Glomerular visceral epithelial cell (primary cell): ENCODE data around the gene TNRC18.

Experiments used
- DNase-seq: peaks from one replicate; pipeline ENCODE4 v3.0.0-alpha.2; 2016; ENCODE audit errors: extremely low spot score

Gene TNRC18

GRCh38 chr7:5404421-5404826 lies 19.2 kb downstream of the TNRC18 start:
- no peak for DNase-seq

- DNase-seq = no peak
These were observed 20.2 kb downstream of the TNRC18 start for GRCh38 chr7:5403442-5403841.

DNA sequence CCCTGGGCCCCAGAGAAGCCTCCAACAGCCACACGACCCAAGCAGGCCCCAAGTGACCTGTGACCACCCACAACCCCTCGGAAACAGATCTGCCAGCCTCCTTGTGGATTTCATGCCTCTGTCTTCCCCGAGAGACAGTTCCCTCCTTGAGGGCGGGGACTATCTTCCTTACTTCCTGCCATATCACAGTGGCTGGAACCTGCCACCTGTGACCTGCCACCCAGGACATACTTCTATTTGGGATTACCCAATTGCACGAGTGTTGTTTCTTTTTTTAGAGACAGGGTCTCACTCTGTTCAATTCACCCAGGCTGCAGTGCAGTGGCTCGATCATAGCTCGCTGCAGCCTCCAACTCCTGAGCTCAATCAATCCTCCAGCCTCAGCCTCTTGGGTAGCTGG lies 25.9 kb downstream of the TNRC18 start:
- no peak for DNase-seq

DNA sequence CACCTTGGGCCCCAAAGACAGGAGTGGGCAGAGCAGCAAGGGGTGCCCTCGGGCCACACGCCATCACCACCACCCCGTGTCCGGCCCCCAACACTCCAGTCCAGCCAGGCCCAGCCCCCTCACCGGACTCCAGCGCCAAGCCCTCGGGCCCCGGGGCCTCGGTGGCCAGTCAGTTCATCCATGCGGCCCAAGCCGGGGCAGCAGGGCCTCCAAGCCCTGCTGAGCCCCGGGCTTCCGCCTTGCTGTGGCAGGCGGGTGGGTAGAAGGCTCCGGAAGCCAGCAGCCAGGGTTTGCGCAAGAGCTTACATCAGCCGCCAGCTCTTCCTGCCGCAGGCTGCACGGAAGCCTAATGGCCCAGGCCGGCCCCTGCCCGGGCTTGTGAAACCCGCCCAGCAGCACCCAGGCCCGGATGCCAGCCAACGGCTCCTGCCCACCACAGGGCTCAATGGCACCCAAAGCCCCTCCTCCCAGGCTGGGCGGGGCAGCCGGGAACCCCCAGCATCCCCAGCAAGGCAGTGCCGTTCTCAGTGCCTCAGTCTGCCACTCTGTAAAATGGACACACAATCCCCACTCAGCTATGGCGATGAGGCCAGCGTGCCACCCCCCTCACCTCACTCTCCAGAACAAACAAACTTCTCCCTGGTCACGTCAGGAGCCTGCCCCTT lies 26.5 kb downstream of the TNRC18 start:
- DNase-seq = no peak

DNA sequence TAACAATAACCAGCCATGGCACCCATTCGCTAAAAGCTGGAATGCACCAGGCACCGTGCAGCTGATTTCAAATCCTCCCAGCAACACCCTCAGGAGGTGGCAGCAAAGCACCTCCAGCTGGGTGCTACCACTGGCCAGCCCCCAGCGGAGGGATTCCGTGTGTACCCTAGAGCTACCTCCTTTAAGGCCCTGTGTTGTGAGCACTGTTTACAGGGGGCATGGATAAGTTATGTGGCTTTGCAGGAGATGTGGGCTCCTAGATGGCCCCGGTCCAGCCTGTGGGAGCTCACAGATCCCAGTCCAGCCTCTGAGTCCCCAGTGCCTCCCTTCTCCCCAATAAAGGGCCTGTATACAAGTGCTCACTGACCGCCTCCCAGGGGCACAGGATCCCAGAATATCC lies 27.1 kb downstream of the TNRC18 start:
- no peak for DNase-seq

- DNase-seq = no peak
These were observed 28.4 kb downstream of the TNRC18 start for GRCh38 chr7:5395246-5395645.

DNA sequence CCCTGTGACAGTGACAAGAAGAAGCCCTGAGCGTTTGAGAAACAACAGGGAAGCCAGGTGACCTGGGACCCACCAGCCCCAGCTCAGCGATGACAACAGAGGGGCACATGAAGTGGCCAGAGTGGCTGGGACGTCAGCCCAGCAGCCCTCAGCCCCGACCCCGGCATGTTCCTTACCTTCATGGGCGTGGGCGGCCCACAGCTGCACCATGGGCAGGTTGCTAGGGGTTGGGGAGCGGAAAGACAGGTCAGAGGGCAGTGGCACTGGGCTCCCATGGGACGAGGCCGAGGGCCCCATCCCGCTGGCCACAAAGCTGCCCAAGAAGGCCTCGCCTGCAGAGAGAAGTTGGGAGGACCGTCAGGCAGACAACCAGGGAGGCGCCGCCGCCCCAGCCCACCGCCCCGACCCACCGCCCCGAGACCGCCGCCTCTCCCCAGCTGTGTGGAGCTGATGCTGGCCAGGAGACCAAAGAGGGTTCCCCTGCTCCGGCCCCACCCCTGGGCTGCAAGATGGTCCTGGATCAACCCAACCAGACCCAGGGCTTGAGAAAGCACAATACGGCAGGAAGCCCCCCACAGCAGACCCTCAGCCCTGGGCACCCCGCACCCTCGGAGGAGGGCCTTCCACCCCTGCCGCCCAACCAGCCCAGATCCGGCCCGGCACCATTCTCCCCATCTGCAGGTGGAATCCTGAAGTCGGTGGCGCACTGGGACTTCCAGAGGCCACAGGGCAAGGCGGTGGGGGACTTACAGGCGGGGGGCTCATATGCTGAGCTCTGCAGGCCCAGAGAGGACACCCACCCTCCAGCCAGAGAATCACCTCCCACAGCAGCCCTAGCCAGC lies 29.1 kb downstream of the TNRC18 start:
- no peak for DNase-seq

DNA sequence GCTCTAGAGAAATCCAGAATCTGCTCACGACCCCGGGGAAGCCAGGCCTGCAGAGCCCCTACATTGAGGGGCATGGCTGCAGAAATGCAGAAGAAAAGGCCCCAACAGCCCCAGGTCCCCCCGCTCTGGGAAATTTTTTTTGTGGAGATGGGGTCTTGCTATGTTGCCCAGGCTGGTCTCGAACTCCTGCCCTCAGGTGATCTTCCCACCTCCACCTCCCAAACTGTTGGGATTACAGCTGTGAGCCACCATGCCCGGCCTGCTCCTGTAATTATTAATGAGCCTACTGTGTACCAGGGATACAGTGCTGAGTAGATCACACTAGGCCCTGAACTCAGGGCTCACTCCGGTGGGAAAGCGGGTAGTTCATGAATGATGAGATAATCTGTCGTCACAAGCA lies 29.9 kb downstream of the TNRC18 start:
- no peak for DNase-seq

DNA sequence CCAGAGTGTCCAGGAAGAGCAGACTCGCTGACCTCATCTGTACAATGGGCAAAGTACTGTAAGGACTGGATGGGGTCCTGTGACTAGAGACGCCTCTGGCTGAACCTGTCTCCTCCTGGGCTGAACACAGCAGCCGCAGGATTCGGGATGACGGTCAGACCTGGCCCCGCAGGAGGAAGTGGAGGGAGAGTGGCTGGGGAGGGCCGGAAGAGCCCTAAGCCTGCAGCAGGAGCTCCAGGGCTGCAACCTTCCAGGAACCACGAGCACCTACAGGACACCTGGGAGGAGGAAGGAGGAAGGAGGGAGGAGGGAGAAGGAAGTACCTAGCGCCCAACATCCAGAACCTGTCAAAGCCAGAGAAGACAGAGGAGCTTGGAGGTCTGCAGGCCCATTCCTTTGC lies 30.3 kb downstream of the TNRC18 start:
- no peak for DNase-seq

GRCh38 chr7:5390918-5391317 lies 32.7 kb downstream of the TNRC18 start:
- DNase-seq = no peak

DNA sequence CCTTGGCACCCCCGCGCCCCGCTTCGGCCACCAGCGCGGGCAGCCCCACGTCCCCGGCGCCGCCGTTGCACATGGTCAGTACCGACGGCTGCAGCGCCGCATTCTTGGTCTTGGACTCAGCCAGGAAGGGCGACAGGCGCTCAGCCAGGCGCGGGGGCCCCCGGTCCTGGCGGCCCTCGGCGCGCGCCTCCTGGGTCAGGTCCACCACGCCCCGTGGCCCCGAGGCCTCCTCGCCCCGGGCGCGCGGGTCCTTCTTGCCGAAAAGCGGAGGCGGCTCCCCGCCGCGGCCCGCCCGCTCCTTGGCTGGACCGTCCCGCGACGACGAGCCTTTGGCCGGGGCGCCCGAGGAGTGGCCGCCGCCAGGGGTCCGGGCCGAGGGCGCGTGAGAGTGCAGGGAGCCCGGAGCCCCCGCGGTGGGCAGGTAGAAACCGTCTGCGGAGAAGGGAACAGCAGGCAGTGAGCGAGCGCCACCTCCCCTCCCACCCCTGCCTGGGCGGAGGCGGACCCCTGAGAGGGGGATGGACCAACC lies 34.7 kb downstream of the TNRC18 start:
- no peak for DNase-seq

DNA sequence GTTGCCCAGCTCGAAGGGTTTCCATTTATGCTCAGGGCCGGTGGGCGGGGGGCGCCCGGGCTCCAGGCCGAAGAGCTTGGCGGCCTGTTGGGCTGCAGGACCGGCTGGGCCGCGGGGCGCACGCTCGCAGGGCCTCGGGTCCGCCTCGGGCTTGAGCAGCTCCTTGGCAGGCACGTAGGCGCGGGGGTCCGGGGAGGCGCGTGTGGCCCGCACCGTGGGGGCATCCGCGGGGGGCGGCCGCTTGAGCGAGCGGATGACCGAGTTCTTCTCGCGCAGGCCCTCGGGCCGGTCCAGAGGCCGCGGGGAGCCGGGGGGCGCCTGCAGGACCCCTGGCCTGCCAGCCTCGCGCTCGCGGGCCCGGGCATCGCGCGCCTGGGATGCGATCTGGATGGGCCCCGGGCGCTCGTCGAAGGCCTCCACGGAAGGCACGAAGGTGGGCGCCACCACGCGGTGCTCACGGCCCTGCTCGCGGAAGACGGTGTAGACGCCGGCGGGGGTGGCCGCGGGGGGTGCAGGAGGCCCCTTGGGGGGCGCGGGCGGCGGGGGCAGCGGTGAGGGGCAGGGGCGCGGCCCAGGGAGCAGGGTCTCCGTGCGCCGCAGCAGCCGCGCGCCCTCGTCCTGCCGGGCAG lies 35.2 kb downstream of the TNRC18 start:
- no peak for DNase-seq

- no peak for DNase-seq
These were observed 35.9 kb downstream of the TNRC18 start for GRCh38 chr7:5387711-5388245.

GRCh38 chr7:5384618-5385017 lies 39.0 kb downstream of the TNRC18 start:
- no peak for DNase-seq

DNA sequence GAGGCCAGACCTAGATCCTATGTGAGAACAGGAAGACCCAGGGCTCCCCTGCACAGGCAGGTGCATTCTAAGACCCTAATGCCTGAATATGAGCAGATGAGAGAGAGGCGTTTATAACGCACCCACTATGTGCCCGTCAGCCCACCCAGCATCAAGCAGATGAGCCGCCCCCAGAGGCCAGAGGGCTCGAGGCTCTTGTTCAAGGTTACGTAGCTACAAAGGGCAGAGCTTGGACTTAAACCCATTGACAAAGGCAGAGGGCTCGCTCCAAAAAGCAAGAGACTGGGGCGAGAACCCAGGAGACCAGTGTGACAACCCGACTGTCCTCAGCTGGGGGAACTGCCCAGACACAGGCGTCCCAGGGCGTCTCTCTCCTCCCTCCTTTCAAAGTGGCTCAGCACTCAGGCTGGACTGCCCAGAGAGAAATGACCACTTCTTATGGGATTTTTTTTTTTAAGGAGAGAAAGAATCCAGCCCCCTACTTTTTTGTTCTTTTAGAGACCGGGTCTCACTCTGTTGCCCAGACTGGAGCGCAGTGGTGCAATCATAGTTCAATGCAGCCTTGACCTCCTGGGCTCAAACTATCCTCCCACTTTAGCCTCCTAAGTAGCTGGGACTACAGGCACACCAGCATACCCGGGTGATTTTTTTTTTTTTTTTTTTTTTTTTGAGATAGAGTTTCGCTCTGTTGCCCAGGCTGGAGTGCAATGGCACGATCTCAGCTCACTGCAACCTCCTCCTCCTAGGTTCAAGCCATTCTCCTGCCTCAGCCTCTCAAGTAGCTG lies 40.1 kb downstream of the TNRC18 start:
- no peak for DNase-seq

- no peak for DNase-seq
These were observed 41.2 kb downstream of the TNRC18 start for GRCh38 chr7:5382281-5382892.

DNA sequence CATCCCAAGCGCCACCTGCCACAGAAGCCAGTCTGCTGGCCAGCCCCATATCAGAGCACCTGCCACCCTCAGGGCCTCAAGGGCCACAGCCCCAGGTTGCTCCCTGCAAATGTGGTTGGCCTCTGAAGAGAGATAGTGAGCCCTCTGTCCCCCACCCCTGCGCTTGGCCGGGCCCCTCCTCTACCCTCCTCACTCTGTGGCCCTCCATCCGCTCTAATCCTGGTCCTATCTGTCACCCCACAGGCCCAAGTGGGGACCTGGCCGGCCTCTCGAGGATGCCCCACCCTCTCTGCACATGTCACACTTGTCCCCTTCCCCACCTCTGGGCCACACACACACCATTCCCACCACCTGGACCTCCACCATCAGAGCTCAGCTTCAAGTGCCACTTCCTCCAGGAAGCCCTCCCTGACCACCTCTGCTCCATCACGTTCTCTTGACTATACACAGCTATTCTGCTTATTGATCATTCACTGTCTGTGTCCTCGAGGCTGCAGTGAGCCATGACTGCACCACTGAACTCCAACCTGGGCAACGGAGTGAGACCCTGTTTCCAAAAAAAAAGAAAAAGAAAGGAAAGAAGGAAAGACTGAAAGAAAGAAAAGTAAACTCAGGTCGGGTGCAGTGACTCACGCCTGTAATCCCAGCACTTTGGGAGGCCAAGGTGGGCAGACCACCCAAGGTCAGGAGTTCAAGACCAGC lies 42.4 kb downstream of the TNRC18 start:
- DNase-seq = no peak

GRCh38 chr7:5380350-5381070 lies 43.1 kb downstream of the TNRC18 start:
- DNase-seq = no peak

- DNase-seq = no peak
These were observed 44.1 kb downstream of the TNRC18 start for GRCh38 chr7:5379546-5379945.

DNA sequence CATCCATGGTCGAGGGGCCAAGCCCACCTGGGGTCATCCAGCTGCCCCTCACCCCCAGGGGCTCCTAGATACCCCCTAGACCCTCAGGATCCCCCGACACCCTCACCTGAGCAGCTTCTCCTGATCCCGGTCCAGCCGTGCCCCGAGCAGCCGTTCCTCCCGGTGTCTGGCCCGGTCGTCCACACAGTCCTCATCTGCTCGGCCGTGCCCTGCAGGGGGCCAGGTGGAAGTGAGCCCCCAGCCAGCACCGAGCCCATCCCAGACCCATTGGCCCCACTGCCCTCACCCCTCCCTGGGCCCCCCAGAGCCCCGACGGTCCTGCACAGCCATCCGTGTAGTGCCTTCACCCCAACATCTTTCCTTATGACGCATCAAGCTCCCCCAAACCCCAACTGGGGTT lies 45.8 kb downstream of the TNRC18 start:
- DNase-seq = no peak
